ENCODE measurements around the gene STK39.

STK39 gene

GRCh38 chr2:168159754-168160585 lies 87.4 kb downstream of the STK39 start:
- no peak for DNase-seq (ENCODE audit: low read depth)

DNA sequence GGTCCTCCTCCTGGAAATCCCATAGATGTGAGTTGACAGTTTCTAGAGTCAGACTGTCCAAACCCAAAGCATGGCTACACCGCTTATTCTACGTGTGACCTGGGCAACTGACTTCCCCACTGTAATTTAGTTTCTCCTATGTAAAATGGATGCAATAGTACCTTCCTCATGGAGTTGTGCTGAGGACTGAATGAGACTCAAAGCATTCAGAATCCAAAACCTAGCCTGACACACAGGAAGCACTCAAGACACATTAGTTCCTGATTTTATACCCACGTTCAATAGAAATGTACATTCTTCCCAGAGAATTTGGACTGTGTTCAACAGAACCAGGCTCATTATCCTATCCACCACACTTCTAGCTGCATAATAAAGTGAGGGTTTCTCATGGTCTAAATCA lies 88.8 kb downstream of the STK39 start:
- no peak for DNase-seq (ENCODE audit: low read depth)

DNA sequence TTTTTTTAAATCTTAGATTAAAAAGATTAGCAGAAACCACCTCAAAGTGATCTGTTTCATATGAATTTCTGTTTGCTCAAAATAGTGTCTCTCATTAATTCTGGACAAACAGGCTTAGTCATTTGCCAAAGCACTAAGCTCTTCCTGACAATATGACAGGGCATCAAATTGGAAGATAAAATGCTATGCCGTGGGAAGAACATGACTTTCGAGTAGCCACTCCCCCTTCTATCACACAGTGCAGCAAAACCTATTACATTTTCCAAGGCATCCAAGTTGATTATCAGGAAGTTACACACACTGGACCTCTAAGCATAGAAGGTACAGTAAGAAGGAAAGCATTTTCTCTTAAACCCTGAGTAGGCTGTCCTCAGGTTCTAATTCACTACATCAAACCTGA lies 89.5 kb downstream of the STK39 start:
- DNase-seq (ENCODE audit: low read depth), result no peak

DNA sequence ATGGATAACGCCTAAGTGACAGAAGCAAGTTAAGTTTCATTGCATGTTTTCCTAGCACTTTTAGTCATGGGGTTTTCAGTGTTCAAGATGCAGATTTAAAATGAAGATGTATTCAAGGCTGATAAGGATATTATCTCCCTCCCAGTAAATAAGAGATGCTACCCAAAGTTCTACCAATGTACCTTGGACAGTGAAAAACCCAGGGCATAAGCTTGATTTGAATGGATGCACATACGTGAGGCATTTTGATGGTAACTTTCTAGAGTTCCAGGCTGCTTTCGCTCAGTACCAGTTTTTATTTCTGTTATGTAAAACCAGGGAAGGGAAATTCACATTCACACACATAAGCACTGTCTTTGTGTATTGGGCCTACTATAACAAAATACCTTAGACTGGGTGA lies 90.3 kb downstream of the STK39 start:
- DNase-seq (ENCODE audit: low read depth), result no peak

- DNase-seq (ENCODE audit: low read depth), result no peak
Observed at GRCh38 chr2:168156661-168157060, 90.7 kb downstream of the STK39 start.

GRCh38 chr2:168155680-168156079 lies 91.7 kb downstream of the STK39 start:
- DNase-seq (ENCODE audit: low read depth), result no peak

- DNase-seq (ENCODE audit: low read depth), result no peak
Observed at GRCh38 chr2:168155046-168155445, 92.3 kb downstream of the STK39 start.

- DNase-seq (ENCODE audit: low read depth), result no peak
Observed at GRCh38 chr2:168152902-168153530, 94.4 kb downstream of the STK39 start.

DNA sequence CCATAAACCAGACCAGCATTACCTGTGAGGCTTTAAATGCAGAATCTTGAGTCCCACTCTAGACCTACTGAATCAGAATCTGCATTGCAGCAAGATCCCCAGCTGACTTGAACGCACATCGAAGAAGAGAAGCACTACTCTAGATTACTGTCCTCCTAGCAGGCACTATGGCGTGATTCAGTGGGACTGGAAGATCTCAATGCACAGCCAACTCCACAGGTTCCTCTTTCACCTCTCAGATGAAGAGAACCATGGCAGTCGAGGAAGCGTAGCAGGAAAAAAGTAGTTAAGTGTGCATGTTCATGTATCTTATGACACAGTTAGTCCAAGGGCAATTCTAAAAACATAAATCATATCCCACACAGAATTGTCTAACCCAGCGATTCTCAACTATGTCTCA lies 97.4 kb downstream of the STK39 start:
- no peak for DNase-seq (ENCODE audit: low read depth)

GRCh38 chr2:168149150-168149974 lies 98.0 kb downstream of the STK39 start:
- no peak for DNase-seq (ENCODE audit: low read depth)

GRCh38 chr2:168147830-168148794 lies 99.3 kb downstream of the STK39 start:
- no peak for DNase-seq (ENCODE audit: low read depth)

DNA sequence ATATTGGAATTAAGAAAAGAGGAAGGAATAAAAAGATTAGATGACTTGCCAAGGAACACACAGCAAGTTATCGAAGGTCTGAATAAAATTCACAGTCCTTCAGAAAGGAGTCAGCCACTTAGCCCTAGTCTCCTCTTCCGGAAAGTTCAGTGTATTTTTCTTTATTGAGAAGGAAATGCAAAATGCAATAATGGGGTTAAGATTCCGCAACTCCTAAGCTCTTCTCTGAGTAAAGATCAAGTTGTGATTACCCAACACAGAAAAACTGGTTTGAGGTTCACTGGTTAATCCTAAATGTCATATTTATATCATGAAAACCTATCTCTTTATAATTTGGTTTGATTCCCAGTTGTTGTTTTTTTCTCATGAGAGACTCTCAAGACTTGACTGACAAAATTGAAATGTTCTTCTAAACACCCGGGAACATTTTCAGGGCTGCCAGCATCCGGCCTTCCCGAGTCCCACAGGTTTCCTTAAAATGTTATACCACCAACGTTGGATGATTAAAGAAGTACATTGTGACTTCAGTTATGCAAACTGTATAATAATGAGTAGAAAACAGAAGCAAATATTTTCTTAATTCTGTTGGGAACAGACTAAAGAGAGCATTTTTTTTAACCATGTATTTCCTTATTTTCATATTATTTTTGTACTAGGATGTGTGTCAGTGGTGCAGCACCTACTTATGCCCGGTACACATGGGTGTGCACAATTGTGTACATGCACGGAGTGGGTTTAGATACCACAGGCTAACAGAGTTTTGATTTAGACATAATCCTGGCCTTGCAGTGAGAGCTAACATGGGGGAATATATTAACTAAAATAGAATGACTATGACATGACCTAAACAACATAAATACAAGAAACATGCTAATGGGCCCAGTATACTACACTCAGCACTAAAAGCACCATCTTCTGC lies 100.2 kb downstream of the STK39 start:
- no peak for DNase-seq (ENCODE audit: low read depth)

- no peak for DNase-seq (ENCODE audit: low read depth)
Observed at GRCh38 chr2:168145426-168146310, 101.7 kb downstream of the STK39 start.

DNA sequence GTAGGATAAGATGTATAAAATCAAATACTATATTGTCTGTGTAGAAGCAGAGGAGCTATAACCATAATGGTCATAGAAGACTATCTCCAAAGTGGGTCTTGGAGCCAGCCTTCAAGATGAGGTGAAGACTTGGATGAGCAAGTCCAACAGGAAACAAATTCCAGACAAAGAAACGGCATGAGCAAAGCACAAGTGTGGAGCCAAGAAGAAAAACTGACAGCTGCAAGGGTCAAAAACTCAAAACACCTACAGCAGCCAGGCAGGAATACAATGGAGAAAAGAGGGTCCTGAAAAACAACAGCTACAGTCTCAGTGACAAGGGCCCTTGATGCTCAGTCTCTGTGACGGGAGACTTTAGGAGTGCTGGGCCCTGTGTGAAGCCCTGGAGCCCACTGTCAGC lies 102.4 kb downstream of the STK39 start:
- DNase-seq (ENCODE audit: low read depth), result no peak

- no peak for DNase-seq (ENCODE audit: low read depth)
Observed at GRCh38 chr2:168143813-168144212, 103.6 kb downstream of the STK39 start.

DNA sequence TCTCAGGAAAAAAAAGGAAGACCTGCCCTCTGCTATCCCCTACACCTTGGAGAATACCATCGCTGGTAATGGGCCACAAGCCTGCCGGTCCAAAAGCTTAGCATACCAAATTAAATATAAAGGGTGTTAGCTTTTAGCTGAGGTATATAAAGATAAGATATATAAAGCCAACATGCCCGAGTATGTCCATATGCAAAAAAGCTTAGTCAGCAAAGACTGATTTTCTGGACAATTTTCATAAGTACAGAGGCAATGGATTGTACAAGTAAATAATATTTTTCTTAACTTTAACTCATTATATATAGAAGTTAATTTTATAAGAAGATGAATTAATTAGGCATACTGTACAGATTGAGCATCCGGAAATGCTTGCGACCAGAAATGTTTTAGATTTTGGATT lies 106.5 kb downstream of the STK39 start:
- DNase-seq (ENCODE audit: low read depth), result no peak

DNA sequence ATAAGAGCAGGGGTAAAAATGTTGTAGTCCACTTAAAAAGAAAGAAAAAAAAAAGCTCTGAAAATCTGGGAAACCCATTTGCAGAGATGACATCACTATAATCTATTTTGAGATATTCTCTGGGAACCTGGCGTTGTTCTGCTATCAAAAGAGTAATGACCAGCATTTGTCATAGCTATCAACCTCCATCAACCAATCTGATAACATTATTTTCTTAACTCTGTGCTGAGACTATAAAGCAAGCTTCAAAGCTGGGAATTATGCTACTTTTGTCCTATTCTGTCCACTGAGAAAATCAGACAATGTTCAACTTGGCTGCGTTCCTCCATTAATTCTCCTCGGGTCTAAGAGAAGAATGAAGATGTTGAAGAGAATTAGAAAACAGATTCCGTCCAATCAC lies 107.5 kb downstream of the STK39 start:
- no peak for DNase-seq (ENCODE audit: low read depth)

DNA sequence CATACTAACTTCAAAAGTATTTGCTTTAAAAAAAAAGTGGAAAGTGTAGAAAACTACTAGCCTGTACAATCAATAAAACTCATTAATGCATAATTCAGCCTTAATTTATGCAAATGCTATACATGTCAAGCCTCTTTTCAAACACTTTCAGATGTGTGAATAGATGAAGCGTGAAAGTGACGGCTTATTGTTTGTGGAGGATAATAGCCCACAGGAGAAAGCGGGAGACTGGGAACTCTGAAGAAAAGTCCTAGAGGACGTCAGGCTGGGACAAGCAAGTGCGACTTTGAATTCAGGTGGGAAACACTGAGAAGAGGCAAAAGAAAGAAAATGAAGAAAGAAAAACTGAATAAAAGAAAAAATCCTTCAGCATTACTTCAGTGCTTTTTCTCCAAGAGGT lies 108.5 kb downstream of the STK39 start:
- DNase-seq (ENCODE audit: low read depth), result no peak

DNA sequence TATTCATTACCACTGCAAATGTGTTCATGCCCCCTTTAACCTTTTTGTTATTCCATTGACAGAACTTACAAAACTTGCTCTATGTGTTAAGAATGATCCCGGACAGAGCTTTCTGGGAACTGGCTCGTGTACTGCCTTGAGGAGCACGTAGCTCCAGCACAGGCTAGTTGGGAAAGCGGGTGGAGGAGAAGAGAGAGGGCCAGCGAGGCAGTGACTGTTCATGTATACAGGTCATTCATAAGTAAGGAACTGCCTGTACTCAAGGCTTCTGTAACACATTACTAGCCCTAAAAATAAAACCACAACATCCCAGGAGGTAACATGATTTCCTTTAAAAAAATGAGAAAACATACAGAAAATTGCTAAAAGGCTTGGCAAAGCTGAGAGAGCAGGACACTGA lies 109.0 kb downstream of the STK39 start:
- no peak for DNase-seq (ENCODE audit: low read depth)

All from stimulated activated CD4-positive, alpha-beta T cell treated with anti-CD3 and anti-CD28 coated beads, Interleukin-2, amount 100 ng/mL, for 4 hours (primary cell).